HG03175 (cell line): ENCODE data around the gene NTM.

Experiments used
- ATAC-seq: cut with Tn5 transposase; IDR thresholded peaks from one replicate; pipeline ENCODE4 v1.9.1; 2021; ENCODE audit warnings: mild to moderate bottlenecking, moderate library complexity; ENCODE audit not compliant: unreplicated experiment

The NTM gene

GRCh38 chr11:131807876-131808275, 437.5 kb downstream of the NTM start:
- ATAC-seq, result no peak

GRCh38 chr11:131808470-131808869, 438.1 kb downstream of the NTM start:
- ATAC-seq, result no peak

GRCh38 chr11:131809203-131809918, 438.9 kb downstream of the NTM start:
- no peak for ATAC-seq

GRCh38 chr11:131810541-131810940, 440.1 kb downstream of the NTM start:
- ATAC-seq, result no peak

- ATAC-seq, result no peak
Measured at GRCh38 chr11:131811383-131811782, 441.0 kb downstream of the NTM start.

GRCh38 chr11:131814108-131814507, 443.7 kb downstream of the NTM start:
- no peak for ATAC-seq

GRCh38 chr11:131815590-131815989, 445.2 kb downstream of the NTM start:
- ATAC-seq, result no peak

GRCh38 chr11:131816051-131816450, 445.6 kb downstream of the NTM start:
- ATAC-seq, result no peak

GRCh38 chr11:131817687-131818188, 447.3 kb downstream of the NTM start:
- no peak for ATAC-seq

GRCh38 chr11:131819865-131820264, 449.4 kb downstream of the NTM start:
- no peak for ATAC-seq

- no peak for ATAC-seq
Measured at GRCh38 chr11:131822506-131822905, 452.1 kb downstream of the NTM start.

- ATAC-seq, result no peak
Measured at GRCh38 chr11:131823772-131824171, 453.4 kb downstream of the NTM start.

- no peak for ATAC-seq
Measured at GRCh38 chr11:131824771-131825170, 454.4 kb downstream of the NTM start.

- no peak for ATAC-seq
Measured at GRCh38 chr11:131827430-131827829, 457.0 kb downstream of the NTM start.

- ATAC-seq, result no peak
Measured at GRCh38 chr11:131829725-131830124, 459.3 kb downstream of the NTM start.

GRCh38 chr11:131832079-131832478, 461.7 kb downstream of the NTM start:
- ATAC-seq, result no peak

GRCh38 chr11:131833366-131833765, 463.0 kb downstream of the NTM start:
- ATAC-seq, result no peak

- ATAC-seq, result no peak
Measured at GRCh38 chr11:131837562-131837961, 467.1 kb downstream of the NTM start.

- ATAC-seq, result no peak
Measured at GRCh38 chr11:131838016-131838415, 467.6 kb downstream of the NTM start.

- no peak for ATAC-seq
Measured at GRCh38 chr11:131839326-131839725, 468.9 kb downstream of the NTM start.

- ATAC-seq, result no peak
Measured at GRCh38 chr11:131840545-131840944, 470.1 kb downstream of the NTM start.

- ATAC-seq, result no peak
Measured at GRCh38 chr11:131841028-131841427, 470.6 kb downstream of the NTM start.
